ENCODE results near the gene DGAT2L6.

DNA sequence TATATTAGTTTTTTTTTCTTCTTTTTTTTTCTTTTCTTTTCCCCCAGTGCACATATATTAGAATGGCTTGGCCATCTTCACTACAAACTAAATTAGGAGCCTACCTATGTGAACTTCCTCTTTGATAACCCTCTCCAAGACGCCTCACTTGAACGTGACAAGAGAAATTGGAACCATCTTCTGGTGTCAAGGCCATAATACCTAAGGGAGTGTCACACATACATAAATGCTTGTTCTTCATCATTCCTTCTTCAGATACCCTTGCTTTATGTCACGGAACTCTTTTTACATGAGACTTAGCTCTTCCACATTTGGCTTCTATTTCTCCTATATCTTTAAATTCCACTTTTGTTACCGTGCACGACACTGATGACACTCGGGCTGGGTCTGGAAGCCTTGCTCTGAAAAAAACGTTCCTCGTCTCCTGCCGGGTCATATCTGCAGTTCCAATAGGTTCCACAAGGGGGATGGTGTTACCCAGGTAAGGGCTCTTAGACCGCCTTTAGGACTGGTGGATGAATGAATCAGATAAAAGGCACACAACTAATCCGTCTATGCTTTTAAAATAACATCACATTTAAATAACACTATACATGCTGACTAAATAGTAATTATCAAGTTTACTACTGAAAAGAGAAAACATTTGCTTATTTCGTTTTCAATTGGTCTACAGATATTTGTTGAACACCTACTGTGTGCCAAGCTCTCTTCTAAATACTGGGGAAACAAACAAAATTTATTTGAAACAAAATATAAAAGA is 19.9 kb downstream of the DGAT2L6 start:
- no peak for TF ChIP-seq EZH2phosphoT487 (IDR thresholded peaks at IDR 0.05; ENCODE audit: low read depth, severe bottlenecking, unreplicated experiment)
- TF ChIP-seq, protein P1, sequence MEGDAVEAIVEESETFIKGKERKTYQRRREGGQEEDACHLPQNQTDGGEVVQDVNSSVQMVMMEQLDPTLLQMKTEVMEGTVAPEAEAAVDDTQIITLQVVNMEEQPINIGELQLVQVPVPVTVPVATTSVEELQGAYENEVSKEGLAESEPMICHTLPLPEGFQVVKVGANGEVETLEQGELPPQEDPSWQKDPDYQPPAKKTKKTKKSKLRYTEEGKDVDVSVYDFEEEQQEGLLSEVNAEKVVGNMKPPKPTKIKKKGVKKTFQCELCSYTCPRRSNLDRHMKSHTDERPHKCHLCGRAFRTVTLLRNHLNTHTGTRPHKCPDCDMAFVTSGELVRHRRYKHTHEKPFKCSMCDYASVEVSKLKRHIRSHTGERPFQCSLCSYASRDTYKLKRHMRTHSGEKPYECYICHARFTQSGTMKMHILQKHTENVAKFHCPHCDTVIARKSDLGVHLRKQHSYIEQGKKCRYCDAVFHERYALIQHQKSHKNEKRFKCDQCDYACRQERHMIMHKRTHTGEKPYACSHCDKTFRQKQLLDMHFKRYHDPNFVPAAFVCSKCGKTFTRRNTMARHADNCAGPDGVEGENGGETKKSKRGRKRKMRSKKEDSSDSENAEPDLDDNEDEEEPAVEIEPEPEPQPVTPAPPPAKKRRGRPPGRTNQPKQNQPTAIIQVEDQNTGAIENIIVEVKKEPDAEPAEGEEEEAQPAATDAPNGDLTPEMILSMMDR (IDR thresholded peaks at IDR 0.05; ENCODE audit: poor library complexity) = peak; percentile 54
- no peak for TF ChIP-seq EZH2 (IDR thresholded peaks at IDR 0.05; ENCODE audit: borderline replicate concordance)
